ENCODE measurements around the gene ANKS1A. TPM values are rescaled to one million over a fixed set of nuclear protein-coding genes. Genes with fewer than 3 reads are reported as not detected.

The ANKS1A gene
- total RNA-seq, 6 experiments from 2014 or later = 6.7 to 17.4 (median 10.5) TPM

DNA sequence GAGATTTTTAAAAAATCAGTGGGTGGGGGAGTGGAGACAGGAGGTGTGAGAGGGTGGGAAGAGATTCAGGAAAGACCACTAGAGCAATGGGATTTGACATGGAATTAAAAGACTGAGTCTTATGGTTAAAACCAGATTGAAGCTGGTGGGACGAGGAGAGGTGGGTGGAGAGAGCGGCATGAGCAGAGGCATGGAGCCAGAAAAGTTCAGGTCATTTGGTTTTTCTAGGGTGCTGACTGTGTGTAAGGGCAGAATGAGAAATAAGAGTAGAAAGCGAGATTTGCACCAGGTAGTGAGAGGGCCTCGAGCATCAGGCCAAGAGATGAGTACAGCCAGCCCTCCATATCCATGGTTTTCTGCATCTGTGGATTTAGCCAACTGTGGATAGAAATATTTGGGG, 130.8 kb downstream of the ANKS1A start:
- peaks cover 0 to 5% (median under 1%) of the 10 kb centered on the region in 4 donors for H3K36me3 ChIP-seq
- no peak for DNase-seq
- TF ChIP-seq POLR2A (IDR thresholded peaks at IDR 0.05) = no peak
- TF ChIP-seq, protein P1, sequence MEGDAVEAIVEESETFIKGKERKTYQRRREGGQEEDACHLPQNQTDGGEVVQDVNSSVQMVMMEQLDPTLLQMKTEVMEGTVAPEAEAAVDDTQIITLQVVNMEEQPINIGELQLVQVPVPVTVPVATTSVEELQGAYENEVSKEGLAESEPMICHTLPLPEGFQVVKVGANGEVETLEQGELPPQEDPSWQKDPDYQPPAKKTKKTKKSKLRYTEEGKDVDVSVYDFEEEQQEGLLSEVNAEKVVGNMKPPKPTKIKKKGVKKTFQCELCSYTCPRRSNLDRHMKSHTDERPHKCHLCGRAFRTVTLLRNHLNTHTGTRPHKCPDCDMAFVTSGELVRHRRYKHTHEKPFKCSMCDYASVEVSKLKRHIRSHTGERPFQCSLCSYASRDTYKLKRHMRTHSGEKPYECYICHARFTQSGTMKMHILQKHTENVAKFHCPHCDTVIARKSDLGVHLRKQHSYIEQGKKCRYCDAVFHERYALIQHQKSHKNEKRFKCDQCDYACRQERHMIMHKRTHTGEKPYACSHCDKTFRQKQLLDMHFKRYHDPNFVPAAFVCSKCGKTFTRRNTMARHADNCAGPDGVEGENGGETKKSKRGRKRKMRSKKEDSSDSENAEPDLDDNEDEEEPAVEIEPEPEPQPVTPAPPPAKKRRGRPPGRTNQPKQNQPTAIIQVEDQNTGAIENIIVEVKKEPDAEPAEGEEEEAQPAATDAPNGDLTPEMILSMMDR (IDR thresholded peaks at IDR 0.05) = no peak
- 78% methylated on average over 4 of the region's 4 CpGs for WGBS (ENCODE audit: insufficient coverage, low coverage, low lambda C conversion rate, missing lambda C conversion rate)
- no peaks in the 10 kb centered on the region for H3K9me3 ChIP-seq
- no peaks in the 10 kb centered on the region for H3K27me3 ChIP-seq
- H3K4me3 ChIP-seq = no peak overlapping the region
- ATAC-seq = no peak
- intact Hi-C loops (cut with DNase I) = no loop called here
- no peak overlapping the region for H3K27ac ChIP-seq
- H3K4me1 ChIP-seq = peaks cover 0 to 31% (median 10%) of the 10 kb centered on the region in 4 donors

DNA sequence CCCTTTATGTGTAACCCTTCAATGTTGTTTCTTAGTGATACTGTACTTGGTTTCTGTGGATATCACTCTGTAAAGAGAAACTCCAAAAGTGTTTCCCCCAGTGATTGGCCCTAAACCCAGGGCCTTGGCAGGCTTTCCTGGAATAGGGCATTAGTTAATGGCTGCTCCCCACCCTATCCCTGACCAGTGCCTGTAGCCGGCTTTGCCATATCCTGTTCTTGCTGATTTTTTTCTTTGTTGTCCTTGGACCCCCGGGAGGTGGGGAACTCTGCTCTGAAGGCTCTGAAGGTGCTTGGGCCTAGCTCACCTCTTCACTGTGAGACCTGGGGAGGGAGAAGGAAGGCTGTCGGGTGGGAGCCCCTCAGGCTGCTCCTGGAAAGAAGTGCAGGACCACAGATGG, 131.9 kb downstream of the ANKS1A start:
- ATAC-seq (no peak), DNase-seq (no peak)
- 33% methylated on average over 1 of the region's 3 CpGs for WGBS (ENCODE audit: insufficient coverage, low coverage, low lambda C conversion rate, missing lambda C conversion rate)
- H3K36me3 ChIP-seq = peaks cover 0 to 5% (median under 1%) of the 10 kb centered on the region in 4 donors
- no peak for TF ChIP-seq POLR2A (IDR thresholded peaks at IDR 0.05)
- TF ChIP-seq, protein P1 (IDR thresholded peaks at IDR 0.05) = no peak
- H3K4me1 ChIP-seq = peaks cover 0 to 32% (median 10%) of the 10 kb centered on the region in 4 donors
- no peaks in the 10 kb centered on the region for H3K27me3 ChIP-seq
- no peak overlapping the region for H3K27ac ChIP-seq
- intact Hi-C loops (cut with DNase I) = no loop called here
- no peak overlapping the region for H3K4me3 ChIP-seq
- no peaks in the 10 kb centered on the region for H3K9me3 ChIP-seq

DNA sequence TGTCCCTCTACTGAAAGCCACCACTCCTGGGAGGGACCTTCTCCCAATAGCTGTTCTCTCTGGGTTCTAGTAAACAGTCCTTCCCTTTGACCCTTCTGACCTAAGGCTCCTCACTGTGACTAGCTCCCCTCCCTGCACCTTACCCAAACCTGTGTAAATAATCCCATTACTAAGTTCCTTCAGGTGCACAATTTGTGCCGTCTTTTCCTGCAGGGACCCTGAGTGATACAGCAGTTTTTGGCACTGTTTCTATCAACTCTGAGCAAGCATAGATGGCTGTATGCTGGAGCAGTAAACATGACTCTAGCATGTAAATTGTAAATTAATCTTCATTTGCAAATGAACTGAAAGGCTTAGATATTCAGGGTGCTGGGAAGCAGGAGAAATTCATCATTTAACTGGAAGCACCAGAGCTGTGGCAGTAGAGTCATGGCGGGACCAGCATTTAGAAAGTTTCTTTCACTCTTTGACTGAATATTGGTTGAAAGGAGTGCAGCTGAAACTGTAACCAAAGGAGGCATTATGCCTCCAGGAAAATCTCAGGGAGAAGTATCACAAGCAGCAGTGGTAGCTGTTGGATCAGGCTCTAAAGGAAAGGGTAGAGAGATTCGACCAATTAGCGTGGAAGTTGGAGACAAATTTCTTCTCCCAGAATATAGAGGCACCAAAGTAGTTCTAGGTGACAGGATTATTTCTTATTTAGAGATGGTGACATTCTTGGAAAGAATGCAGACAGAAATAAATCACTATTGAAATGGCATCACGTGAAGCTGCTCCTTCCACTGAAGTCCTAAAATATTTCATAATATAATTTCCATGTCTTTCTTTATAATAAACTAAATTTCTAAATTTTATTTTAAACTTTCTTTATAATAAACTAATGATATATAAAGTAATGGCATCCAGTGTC, 134.3 kb downstream of the ANKS1A start:
- intact Hi-C loops (cut with DNase I) = no loop called here
- WGBS (ENCODE audit: insufficient coverage, low coverage, low lambda C conversion rate, missing lambda C conversion rate) = 73% methylated on average over 5 of the region's 5 CpGs
- H3K9me3 ChIP-seq = no peaks in the 10 kb centered on the region
- no peaks in the 10 kb centered on the region for H3K27me3 ChIP-seq
- no peak for DNase-seq
- no peak overlapping the region for H3K27ac ChIP-seq
- peaks cover 0 to 30% (median 10%) of the 10 kb centered on the region in 4 donors for H3K4me1 ChIP-seq
- no peak for ATAC-seq
- H3K36me3 ChIP-seq = peaks cover 0 to 5% (median under 1%) of the 10 kb centered on the region in 4 donors
- no peak overlapping the region for H3K4me3 ChIP-seq
- TF ChIP-seq, protein P1 (IDR thresholded peaks at IDR 0.05) = no peak
- no peak for TF ChIP-seq POLR2A (IDR thresholded peaks at IDR 0.05)

DNA sequence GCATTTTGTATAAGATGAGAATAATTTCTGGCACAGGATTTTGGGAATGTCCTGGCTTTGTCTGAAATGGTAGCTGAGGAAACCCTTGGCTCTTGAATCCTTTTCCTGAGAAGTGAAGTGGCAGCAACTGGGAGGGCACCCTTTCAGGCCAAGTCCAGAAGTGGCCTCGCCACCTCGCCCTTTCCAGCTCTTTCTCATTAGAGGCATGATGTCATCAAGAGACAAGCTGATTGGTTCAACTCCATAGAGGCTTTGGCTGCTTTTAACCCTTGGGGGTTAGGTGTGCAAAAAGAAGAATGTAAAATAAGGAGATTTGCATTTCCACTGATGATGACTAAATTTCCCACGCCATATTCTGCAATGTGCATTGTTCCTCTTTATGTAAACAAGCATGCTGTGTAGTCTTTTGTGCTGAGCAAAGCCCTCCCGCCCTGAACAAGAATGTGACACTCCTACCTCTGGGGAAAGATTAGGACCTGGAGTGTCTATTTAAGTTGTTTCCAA, 135.5 kb downstream of the ANKS1A start:
- H3K4me1 ChIP-seq = peaks cover 0 to 32% (median 8%) of the 10 kb centered on the region in 4 donors
- TF ChIP-seq POLR2A (IDR thresholded peaks at IDR 0.05) = no peak
- TF ChIP-seq, protein P1 (IDR thresholded peaks at IDR 0.05) = no peak
- 47% methylated on average over 4 of the region's 4 CpGs for WGBS (ENCODE audit: insufficient coverage, low coverage, low lambda C conversion rate, missing lambda C conversion rate)
- intact Hi-C loops (cut with DNase I) = no loop called here
- no peaks in the 10 kb centered on the region for H3K27me3 ChIP-seq
- no peaks in the 10 kb centered on the region for H3K9me3 ChIP-seq
- peaks cover 0 to 5% (median under 1%) of the 10 kb centered on the region in 4 donors for H3K36me3 ChIP-seq
- peak; percentile 19 to 55 (median 40) for ATAC-seq
- H3K4me3 ChIP-seq = no peak overlapping the region
- DNase-seq = no peak
- peak overlapping the region in 1 of 3 donors; percentile 14 for H3K27ac ChIP-seq

All from right lobe of liver (tissue), 6 donors.